Left colon (tissue), 2 donors: ENCODE data around the gene EHD2. TPM values are rescaled to one million over a fixed set of nuclear protein-coding genes. Genes with fewer than 3 reads are reported as not detected.
A peak's percentile ranks its signal among the peaks of the same experiment; 100 is the strongest.
"Not testable (repeated sequence)": the region's sequence is repeated elsewhere in the genome, so short reads cannot be mapped to it uniquely, and the experiment has no call there.

ENCODE experiments used
- ATAC-seq: fragments of 200-7000 bp; cut with Tn5 transposase; one replicate; pipeline ENCODE4 v1.9.1; 2020; ENCODE audit warnings: mild to moderate bottlenecking, moderate library complexity
- DNase-seq, 2 donors: peaks; one replicate each; pipeline ENCODE4 v3.0.0-alpha.2; 2020
- intact Hi-C, 2 donors: fragments of 100-400 bp; cut with DNase I in 1 of 2; cut with micrococcal nuclease in 1 of 2; formaldehyde crosslinking; loops; one replicate each; pipeline versions ENCODE4 v1.11.2 to v1.14.0; 2022; cut with DNase I, micrococcal nuclease
- total RNA-seq, 2 donors: library from RNA; stranded (reverse); fragmentation: NEBNext Ultra II Directional; extraction: Animal tissue kit (Norgen Biotek cat#: 25700); gene quantifications; one replicate each; pipeline ENCODE4 v1.2.1, GENCODE V29; 2021
- donor health status: DM: no; HTN: no; CAD: no.
- donor health status: DM: yes; HTN: yes; CAD: no.

The EHD2 gene
- total RNA-seq, 2 donors from 2014 or later, result 9.6 to 29.6 TPM

DNA sequence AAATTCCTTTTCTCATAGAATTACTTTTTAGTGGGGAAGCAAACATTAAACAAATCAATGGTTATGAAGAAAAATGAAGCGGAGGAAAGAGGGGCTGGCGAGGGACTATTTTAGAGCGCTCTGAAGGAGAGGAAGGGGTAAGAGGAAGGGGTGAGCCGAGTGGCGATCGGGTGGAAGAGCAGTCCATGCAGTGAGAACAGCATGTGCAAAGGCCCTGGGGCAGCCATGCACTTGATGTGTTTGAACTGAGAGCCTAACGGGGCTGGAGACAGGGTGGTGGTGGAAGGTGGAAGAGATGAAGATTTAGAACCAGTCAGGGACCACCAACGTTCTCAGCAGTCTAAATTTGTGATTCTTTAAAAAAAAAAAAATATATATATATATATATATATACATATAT, 17.7 kb downstream of the EHD2 start:
- intact Hi-C loops, result no loop called here
- ATAC-seq, result no peak
- no peak for DNase-seq

DNA sequence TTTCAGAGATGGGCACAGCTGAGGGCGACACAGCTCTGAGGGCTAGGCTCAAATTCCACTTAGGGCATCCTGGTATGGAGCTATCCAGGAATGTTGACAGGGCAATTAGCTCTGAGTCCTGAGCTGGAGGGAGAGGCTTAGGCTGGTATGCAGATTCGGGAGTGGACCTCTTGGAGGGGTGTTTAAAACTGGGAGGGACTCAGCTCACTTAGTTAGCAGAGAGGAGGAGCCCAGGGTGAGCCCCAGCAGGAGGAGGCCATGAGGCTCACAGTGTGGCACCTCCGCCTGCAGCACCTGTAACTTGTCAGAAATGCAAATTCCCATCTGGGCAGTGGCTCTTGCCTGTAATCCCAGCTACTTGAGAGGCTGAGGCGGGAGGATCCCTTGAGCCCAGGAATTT, 21.9 kb downstream of the EHD2 start:
- ATAC-seq, result no peak
- intact Hi-C loops, result no loop called here
- DNase-seq, result no peak

DNA sequence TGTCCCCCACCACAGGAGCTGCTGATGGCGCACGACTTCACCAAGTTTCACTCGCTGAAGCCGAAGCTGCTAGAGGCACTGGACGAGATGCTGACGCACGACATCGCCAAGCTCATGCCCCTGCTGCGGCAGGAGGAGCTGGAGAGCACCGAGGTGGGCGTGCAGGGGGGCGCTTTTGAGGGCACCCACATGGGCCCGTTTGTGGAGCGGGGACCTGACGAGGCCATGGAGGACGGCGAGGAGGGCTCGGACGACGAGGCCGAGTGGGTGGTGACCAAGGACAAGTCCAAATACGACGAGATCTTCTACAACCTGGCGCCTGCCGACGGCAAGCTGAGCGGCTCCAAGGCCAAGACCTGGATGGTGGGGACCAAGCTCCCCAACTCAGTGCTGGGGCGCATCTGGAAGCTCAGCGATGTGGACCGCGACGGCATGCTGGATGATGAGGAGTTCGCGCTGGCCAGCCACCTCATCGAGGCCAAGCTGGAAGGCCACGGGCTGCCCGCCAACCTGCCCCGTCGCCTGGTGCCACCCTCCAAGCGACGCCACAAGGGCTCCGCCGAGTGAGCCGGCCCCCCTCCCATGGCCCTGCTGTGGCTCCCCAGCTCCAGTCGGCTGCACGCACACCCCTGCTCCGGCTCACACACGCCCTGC, 27.8 kb downstream of the EHD2 start:
- DNase-seq (no peak), ATAC-seq (no peak)
- intact Hi-C loops, result no loop called here

DNA sequence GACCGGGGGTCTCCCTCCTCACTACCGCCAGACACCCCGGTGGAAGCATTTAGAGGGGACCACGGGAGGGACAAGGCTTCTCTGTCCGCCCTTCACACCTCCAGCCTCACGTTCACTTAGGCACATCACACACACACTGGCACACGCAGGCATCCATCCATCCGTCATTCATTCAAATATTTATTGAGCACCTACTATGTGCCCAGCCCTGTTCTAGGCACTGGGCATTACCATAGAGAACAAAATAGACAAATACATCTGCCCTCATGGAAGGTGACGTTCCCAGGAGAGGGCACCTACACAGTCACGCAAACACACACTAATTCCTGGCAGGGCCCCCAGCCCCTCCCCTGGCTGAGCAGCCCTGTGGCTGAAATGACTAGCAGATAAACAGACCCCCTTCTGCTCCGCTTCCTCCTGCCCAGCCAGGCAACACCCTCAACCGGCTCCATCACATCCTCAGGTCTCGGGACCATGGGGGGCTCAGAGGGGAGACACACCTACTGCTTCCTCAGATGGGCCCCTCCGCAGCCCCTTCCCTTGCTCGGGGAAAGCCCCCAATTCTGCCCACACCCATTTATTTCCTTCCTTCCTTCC, 28.4 kb downstream of the EHD2 start:
- DNase-seq (no peak), ATAC-seq (no peak)
- intact Hi-C loops, result loop anchor here in 1 of 2 donors (2.0 kb wide), 1 partner anchor 29 kb away; the partner anchor contains the start of gene EHD2

DNA sequence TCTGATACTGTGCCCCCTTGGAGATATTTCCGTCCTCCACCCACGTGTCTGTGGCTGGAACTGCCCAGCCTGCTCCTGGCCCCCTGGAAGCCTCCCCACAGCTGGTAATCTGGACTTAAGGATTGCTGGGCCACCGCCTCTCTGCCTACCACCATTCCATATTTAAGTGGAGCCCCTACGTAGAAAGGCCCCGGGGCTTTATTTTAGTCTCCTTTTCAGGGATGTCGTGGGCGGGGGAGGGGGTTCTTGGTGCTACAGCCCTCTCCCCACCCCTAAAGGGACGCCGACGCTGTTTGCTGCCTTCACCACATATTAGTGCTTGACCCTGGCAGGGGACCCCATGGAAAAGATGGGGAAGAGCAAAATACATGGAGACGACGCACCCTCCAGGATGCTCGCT, 29.4 kb downstream of the EHD2 start:
- no peak for ATAC-seq
- intact Hi-C loops, result loop anchor here in 1 of 2 donors (2.0 kb wide), 1 partner anchor 30 kb away; the partner anchor contains the start of gene EHD2
- no peak for DNase-seq

DNA sequence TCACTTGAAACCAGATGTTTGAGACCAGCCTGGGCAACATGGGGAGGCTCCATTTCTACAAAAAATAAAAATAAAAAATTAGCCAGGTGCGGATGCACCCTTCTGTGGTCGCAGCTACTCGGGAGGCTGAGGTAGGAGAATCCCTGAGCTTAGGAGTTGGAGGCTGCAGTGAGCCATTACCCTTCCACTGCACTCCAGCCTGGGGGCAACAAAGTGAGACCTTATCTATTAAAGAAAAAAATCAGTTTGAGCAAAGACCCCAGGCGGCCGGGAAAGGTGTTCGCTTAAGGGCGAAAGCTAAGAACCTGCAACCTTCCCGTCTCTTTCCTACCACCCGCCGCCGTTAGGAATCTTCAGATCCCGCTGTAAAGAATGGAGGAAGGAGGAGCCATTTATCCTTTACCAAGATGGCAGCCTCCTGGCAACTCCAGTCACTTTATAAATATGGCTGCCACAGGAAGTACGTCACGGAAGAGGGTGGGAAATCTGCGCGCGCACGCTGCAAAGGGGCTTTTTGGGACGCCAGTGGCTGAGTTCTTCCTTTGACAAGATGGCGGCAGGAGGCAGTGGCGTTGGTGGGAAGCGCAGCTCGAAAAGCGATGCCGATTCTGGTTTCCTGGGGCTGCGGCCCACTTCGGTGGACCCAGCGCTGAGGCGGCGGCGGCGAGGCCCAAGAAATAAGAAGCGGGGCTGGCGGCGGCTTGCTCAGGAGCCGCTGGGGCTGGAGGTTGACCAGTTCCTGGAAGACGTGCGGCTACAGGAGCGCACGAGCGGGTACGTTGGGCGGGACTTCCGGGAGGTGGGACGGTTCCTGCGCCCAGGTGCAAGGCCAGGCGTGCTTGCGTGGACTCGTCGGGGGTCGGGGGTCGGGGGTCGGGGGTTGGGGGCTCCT, 32.0 kb downstream of the EHD2 start, which contains the start of gene NOP53:
Gene NOP53, plus strand, starts transcription at position 537 of the 892 bp plus-strand sequence. Its CDS starts 14 bp downstream, at position 551.
- peak; percentile 96 to 98 for DNase-seq
- ATAC-seq, result peak; percentile 85
- intact Hi-C loops, result no loop called here

DNA sequence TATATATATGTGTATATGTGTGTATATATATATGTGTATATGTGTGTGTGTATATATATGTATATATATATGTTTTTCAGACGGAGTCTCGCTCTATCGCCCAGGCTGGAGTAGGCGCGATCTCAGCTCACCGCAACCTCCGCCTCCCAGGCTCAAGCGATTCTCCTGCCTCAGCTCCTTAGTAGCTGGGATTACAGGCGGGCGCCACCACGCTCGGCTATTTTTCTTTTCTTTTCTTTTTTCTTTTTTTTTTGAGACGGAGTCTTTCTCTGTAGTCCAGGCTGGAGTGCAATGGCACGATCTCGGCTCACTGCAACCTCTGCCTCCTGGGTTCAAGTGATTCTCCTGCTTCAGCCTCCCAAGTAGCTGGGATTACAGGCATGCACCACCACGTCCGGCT, 32.9 kb downstream of the EHD2 start:
- intact Hi-C loops, DNase-seq, ATAC-seq: not testable (repeated sequence)

DNA sequence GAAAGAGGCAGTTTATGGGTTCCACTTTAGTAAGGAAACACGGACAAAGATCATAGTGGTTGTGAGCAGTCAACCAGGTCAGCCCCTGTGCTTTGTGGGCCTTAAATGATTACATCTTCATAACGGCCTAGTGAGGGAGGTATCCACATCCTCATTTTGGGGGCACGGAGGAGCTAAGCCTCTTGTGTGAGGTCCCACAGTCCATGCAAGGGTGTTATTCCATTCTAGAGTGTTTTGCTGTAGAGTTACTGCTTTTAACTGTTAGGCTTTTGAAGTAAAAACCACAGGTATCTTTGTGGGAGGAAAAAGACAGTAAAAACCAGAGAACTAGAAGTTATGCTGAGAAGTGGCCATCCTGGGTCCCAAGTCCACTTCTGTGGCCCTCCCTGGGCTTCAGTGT, 36.1 kb downstream of the EHD2 start:
- intact Hi-C loops, result no loop called here
- DNase-seq (no peak), ATAC-seq (no peak)

DNA sequence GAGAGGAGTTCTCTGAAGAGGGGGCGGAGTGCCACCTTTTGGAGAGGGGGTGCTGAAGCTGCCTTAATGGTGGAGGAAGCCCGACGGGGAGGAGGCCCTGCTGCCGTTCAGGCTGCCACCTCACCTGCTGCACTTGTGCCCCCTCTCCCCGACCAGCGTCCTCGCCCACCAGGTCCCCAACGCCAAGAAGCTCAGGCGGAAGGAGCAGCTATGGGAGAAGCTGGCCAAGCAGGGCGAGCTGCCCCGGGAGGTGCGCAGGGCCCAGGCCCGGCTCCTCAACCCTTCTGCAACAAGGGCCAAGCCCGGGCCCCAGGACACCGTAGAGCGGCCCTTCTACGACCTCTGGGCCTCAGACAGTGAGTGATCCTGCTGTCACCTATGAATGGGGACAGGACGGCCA, 37.5 kb downstream of the EHD2 start:
- DNase-seq, result no peak
- intact Hi-C loops, result no loop called here
- ATAC-seq, result no peak

DNA sequence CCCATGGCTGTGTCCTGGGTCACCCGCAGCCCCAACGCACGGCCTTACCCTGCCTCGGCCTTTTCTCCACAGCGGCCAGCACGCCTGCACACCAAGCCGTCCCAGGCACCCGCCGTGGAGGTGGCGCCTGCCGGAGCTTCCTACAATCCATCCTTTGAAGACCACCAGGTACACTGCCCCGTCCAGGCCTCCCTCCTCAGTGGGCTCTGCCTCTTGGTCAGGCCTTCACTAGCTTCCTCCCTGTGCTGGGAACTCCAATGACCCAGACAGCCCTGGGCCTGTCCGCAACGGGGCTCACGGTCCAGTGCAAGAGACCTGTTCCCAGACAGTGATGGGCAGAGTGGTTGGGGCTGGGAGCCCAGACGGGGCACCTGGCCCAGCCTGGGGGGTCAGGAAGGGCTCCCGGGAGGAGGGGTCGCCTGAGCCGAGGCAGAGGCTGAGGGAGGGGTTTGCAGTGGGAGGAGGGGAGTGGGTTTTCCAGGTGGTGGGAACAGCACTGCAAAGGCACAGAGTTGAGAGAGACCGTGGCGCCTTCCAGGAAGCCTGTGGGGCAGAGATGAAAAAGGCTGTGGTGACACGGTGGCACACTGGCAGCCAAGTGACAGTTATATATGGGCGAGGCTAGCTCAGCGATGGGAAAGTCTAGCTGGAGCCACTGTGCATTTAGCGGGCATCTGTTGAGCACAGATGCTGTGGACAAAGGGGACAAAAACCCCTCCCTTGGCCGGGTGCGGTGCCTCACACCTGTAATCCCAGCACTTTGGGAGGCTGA, 39.4 kb downstream of the EHD2 start:
- no peak for DNase-seq
- ATAC-seq, result no peak
- intact Hi-C loops, result no loop called here

DNA sequence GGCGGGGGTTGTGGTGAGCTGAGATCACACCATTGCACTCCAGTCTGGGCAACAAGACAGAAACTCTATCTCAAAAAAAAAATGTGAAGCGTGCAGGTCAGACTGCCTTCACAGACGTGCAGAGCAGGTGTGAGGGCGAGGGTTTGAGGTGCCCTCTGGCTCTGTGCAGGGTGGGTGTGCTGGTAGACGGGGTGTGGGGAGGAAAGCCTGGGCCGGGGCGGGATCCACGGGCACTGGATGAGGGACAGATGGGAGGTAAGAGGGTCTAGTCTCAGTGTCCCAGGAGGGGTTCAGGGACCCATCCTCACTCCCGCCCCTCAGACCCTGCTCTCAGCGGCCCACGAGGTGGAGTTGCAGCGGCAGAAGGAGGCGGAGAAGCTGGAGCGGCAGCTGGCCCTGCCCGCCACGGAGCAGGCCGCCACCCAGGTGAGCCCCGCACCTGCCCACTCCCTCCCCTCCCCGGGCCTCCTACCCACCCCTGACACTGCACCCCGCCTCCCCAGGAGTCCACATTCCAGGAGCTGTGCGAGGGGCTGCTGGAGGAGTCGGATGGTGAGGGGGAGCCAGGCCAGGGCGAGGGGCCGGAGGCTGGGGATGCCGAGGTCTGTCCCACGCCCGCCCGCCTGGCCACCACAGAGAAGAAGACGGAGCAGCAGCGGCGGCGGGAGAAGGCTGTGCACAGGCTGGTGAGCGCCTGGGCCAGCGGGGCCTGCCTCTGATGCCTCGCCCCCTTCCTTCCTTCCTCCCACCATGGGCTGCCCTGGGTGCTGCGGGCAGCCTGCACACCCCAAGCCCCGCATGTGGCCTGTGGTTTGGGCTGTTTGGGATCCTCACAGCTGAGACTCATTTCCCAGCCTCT, 41.2 kb downstream of the EHD2 start:
- intact Hi-C loops, result no loop called here
- no peak for DNase-seq
- no peak for ATAC-seq

DNA sequence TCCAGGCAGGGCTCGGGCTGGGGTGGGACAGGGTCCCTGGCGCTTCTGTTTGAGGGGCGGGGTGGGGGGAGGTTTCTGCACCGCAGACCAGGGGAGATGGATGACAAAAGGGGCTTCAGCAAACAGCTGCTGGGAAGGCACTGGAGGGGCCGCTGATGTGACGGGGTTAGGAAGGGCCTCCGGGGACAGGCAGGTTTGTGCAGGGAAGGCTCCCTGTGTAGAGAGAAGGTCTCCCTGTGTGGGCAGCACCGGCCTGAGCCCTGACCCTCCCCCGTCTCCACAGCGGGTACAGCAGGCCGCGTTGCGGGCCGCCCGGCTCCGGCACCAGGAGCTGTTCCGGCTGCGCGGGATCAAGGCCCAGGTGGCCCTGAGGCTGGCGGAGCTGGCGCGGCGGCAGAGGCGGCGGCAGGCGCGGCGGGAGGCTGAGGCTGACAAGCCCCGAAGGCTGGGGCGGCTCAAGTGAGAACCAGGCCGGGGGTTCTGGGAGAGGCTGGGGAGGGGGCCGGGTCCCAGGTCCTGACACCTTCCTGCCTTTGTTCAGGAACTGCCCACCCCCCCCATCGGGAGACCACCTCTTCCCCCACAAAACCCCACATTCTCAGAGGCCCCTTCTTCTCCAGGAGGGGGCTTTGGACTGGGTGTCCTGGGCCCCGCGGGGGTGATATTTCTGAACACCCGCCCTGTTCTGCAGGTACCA, 42.0 kb downstream of the EHD2 start:
- intact Hi-C loops, result no loop called here
- no peak for DNase-seq
- ATAC-seq, result no peak

DNA sequence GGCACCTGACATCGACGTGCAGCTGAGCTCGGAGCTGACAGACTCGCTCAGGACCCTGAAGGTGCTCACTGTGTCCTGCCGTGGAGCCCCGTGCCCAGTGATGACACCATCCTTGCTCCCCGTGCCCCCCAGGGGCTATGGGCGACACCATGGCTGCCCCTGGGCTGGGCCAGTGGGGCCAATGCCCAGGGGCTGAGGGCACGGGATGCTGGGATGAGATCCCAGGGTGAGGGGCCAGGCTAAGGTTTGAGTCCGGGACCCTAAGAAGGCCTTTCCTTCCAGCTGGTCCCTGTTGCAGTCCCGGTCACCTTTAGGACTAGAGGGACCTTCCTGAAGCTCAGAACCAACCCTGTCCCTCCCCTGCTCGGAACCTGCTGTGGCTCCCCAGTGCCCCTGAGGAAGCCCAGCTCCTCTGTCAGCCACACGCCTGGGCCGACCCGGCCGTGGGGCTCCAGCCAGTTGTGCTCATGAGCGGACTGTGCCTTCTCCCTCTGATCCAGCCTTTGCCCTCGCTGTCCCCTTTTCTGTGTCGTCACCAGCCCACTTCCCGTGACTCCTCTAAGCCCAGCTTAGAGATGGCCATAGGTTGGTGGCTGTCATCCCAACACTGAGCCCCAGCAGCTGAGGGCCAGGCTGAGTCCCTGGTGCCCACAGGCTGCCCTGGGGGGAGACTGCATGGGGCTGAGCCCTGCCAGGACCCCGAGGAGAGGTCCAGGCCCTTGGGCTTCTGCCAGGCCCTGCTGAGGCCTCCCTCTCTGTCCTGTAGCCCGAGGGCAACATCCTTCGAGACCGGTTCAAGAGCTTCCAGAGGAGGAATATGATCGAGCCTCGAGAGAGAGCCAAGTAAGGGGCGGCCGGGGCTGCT, 42.8 kb downstream of the EHD2 start:
- intact Hi-C loops, result no loop called here
- DNase-seq (no peak), ATAC-seq (no peak)

DNA sequence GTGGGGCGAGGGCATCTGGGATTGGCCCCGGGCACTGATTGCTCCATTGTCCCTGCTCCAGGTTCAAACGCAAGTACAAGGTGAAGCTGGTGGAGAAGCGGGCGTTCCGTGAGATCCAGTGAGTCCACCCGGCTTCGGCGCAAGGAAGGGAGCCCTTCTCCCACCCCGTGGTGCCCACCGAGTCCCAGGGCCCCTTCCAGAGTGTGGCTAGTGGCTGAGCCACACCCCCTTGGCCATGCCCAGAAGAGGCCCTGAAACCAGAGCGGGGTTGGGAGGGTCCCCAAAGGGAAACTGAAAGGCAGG, 43.4 kb downstream of the EHD2 start:
- intact Hi-C loops, result no loop called here
- DNase-seq (no peak), ATAC-seq (no peak)

DNA sequence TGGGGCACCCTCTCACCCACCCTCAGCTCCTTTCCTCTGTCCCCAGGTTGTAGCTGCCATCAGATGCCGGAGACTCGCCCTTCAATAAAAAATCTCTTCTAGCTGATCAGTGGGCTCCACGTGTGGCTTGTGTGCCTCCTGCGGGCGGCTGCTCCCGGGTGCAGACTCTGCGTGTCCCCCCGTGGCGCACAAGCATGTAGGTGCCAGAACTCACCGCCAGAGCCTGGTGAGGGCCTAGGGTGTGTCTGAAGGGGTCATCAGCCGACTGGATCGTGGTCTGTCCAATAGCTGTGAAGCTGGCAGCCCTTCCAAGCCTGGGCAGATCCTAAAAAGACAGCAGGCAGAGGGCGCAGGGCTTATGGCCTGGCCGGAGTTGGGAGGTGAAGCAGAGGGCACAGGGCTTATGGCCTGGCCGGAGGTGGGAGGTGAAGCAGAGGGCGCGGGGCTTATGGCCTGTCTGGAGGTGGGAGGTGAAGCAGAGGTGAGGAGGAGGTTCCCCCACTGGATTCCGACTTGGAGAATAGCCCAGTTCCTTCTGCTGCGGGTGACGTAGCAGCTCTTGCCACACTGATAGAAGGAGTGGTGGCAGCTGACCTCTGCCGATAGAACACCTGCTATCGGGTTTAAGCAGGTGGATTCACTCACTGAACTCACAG, 43.9 kb downstream of the EHD2 start:
- ATAC-seq (peak; percentile 72), DNase-seq (peak; percentile 58 to 82)
- intact Hi-C loops, result no loop called here
